Measurements from ENCODE around the gene GADD45A.

DNA sequence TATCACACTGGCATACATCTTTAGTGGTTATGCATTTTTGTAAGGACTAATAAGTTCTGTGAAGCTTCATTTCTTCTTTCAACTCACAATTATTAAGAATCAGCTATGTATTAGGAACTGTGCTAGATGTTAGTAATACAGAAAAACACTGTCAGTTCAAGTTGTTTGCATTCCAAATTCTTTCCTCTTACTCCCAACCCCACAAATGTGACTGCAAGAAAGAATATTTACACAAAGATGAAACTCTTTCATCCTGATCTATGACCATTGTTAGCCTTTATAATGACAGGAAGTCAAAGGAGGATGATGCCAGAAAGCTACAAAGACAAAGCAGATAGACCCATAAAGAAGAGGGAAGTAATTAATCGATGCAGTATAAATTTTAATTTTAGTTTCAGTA is 21.0 kb upstream of the GADD45A start:
- TF ChIP-seq, protein P1, sequence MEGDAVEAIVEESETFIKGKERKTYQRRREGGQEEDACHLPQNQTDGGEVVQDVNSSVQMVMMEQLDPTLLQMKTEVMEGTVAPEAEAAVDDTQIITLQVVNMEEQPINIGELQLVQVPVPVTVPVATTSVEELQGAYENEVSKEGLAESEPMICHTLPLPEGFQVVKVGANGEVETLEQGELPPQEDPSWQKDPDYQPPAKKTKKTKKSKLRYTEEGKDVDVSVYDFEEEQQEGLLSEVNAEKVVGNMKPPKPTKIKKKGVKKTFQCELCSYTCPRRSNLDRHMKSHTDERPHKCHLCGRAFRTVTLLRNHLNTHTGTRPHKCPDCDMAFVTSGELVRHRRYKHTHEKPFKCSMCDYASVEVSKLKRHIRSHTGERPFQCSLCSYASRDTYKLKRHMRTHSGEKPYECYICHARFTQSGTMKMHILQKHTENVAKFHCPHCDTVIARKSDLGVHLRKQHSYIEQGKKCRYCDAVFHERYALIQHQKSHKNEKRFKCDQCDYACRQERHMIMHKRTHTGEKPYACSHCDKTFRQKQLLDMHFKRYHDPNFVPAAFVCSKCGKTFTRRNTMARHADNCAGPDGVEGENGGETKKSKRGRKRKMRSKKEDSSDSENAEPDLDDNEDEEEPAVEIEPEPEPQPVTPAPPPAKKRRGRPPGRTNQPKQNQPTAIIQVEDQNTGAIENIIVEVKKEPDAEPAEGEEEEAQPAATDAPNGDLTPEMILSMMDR (IDR thresholded peaks at IDR 0.05) = no peak
- TF ChIP-seq, protein P2, sequence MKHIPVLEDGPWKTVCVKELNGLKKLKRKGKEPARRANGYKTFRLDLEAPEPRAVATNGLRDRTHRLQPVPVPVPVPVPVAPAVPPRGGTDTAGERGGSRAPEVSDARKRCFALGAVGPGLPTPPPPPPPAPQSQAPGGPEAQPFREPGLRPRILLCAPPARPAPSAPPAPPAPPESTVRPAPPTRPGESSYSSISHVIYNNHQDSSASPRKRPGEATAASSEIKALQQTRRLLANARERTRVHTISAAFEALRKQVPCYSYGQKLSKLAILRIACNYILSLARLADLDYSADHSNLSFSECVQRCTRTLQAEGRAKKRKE (CRISPR knock-in tag; IDR thresholded peaks at IDR 0.05; ENCODE audit: low read depth) = no peak
- TF ChIP-seq TFCP2L1 (CRISPR knock-in tag; IDR thresholded peaks at IDR 0.05) = no peak
- TF ChIP-seq, protein P3, sequence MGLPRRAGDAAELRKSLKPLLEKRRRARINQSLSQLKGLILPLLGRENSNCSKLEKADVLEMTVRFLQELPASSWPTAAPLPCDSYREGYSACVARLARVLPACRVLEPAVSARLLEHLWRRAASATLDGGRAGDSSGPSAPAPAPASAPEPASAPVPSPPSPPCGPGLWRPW (IDR thresholded peaks at IDR 0.05) = no peak
- TF ChIP-seq HDAC2 (IDR thresholded peaks at IDR 0.05) = no peak
- TF ChIP-seq RAD21 (conservative IDR thresholded peaks at IDR 0.05 in 1 of 2, IDR thresholded peaks at IDR 0.05 in 1 of 2) = no peak
- TF ChIP-seq, protein P4, sequence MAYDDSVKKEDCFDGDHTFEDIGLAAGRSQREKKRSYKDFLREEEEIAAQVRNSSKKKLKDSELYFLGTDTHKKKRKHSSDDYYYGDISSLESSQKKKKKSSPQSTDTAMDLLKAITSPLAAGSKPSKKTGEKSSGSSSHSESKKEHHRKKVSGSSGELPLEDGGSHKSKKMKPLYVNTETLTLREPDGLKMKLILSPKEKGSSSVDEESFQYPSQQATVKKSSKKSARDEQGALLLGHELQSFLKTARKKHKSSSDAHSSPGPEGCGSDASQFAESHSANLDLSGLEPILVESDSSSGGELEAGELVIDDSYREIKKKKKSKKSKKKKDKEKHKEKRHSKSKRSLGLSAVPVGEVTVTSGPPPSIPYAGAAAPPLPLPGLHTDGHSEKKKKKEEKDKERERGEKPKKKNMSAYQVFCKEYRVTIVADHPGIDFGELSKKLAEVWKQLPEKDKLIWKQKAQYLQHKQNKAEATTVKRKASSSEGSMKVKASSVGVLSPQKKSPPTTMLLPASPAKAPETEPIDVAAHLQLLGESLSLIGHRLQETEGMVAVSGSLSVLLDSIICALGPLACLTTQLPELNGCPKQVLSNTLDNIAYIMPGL (CRISPR knock-in tag; IDR thresholded peaks at IDR 0.05; ENCODE audit: borderline replicate concordance) = no peak
- no peak for TF ChIP-seq POLR2A (IDR thresholded peaks at IDR 0.05; ENCODE audit: low read length)
- TF ChIP-seq, protein P5, sequence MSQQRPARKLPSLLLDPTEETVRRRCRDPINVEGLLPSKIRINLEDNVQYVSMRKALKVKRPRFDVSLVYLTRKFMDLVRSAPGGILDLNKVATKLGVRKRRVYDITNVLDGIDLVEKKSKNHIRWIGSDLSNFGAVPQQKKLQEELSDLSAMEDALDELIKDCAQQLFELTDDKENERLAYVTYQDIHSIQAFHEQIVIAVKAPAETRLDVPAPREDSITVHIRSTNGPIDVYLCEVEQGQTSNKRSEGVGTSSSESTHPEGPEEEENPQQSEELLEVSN (IDR thresholded peaks at IDR 0.05; ENCODE audit: borderline replicate concordance, low read depth) = no peak
- TF ChIP-seq JUN (IDR thresholded peaks at IDR 0.05) = no peak
- no peak for TF ChIP-seq GATA3 (IDR thresholded peaks at IDR 0.05; ENCODE audit: borderline replicate concordance)
- no peak for TF ChIP-seq CHD4 (IDR thresholded peaks at IDR 0.05; ENCODE audit: borderline replicate concordance)
- TF ChIP-seq RCOR1 (IDR thresholded peaks at IDR 0.05; ENCODE audit: low read depth, low read length) = no peak
- TF ChIP-seq, protein P6, sequence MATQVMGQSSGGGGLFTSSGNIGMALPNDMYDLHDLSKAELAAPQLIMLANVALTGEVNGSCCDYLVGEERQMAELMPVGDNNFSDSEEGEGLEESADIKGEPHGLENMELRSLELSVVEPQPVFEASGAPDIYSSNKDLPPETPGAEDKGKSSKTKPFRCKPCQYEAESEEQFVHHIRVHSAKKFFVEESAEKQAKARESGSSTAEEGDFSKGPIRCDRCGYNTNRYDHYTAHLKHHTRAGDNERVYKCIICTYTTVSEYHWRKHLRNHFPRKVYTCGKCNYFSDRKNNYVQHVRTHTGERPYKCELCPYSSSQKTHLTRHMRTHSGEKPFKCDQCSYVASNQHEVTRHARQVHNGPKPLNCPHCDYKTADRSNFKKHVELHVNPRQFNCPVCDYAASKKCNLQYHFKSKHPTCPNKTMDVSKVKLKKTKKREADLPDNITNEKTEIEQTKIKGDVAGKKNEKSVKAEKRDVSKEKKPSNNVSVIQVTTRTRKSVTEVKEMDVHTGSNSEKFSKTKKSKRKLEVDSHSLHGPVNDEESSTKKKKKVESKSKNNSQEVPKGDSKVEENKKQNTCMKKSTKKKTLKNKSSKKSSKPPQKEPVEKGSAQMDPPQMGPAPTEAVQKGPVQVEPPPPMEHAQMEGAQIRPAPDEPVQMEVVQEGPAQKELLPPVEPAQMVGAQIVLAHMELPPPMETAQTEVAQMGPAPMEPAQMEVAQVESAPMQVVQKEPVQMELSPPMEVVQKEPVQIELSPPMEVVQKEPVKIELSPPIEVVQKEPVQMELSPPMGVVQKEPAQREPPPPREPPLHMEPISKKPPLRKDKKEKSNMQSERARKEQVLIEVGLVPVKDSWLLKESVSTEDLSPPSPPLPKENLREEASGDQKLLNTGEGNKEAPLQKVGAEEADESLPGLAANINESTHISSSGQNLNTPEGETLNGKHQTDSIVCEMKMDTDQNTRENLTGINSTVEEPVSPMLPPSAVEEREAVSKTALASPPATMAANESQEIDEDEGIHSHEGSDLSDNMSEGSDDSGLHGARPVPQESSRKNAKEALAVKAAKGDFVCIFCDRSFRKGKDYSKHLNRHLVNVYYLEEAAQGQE (IDR thresholded peaks at IDR 0.05) = no peak

Data from A549 (cell line).